Fibroblast of the aortic adventitia (primary cell): Measurements from ENCODE around the gene IGF1R. TPM values are rescaled to one million over a fixed set of nuclear protein-coding genes. Genes with fewer than 3 reads are reported as not detected.

Source experiments
- DNase-seq: peaks from one replicate; pipeline ENCODE4 v3.0.0-alpha.2; 2010; ENCODE audit warnings: low read depth
- H3K4me3 ChIP-seq: 2 replicates; pipeline ENCODE4 v1.5.1; 2011; ENCODE audit warnings: low read depth, mild to moderate bottlenecking, control low read depth, low read length, moderate library complexity
- CTCF ChIP-seq: IDR thresholded peaks from 2 replicates; pipeline ENCODE4 v1.5.1; 2011; ENCODE audit warnings: mild to moderate bottlenecking, low read length, control low read depth, inconsistent platforms; ENCODE audit not compliant: insufficient read depth
- total RNA-seq: library from RNA; depleted of rRNA; stranded (reverse); fragments of >200 nt; gene quantifications from 2 replicates; pipeline ENCODE4 v1.2.3, GENCODE V29; 2012; ENCODE audit warnings: low replicate concordance

The IGF1R gene
- total RNA-seq, 1 donor: 45.6 TPM

GRCh38 chr15:98708037-98708590, 59.8 kb downstream of the IGF1R start:
- no peak overlapping the region for H3K4me3 ChIP-seq
- no peak for DNase-seq
- no peak for TF ChIP-seq CTCF

- DNase-seq: no peak
- TF ChIP-seq CTCF: no peak
- H3K4me3 ChIP-seq: no peak overlapping the region
These were observed 63.5 kb downstream of the IGF1R start for GRCh38 chr15:98711810-98712209.

- no peak overlapping the region for H3K4me3 ChIP-seq
- no peak for DNase-seq
- no peak for TF ChIP-seq CTCF
These were observed 64.7 kb downstream of the IGF1R start for GRCh38 chr15:98712845-98713584.

- TF ChIP-seq CTCF: no peak
- DNase-seq: peak; percentile 65
- no peak overlapping the region for H3K4me3 ChIP-seq
These were observed 65.3 kb downstream of the IGF1R start for GRCh38 chr15:98713585-98714001.

- DNase-seq: no peak
- no peak overlapping the region for H3K4me3 ChIP-seq
- TF ChIP-seq CTCF: no peak
These were observed 66.6 kb downstream of the IGF1R start for GRCh38 chr15:98714922-98715321.

- no peak for TF ChIP-seq CTCF
- peak; percentile 63 for DNase-seq
- H3K4me3 ChIP-seq: no peak overlapping the region
These were observed 67.1 kb downstream of the IGF1R start for GRCh38 chr15:98715401-98715800.

GRCh38 chr15:98715890-98716443, 67.6 kb downstream of the IGF1R start:
- no peak for TF ChIP-seq CTCF
- no peak overlapping the region for H3K4me3 ChIP-seq
- DNase-seq: no peak
